Measurements from ENCODE around the gene TESK1.
"Not testable (repeated sequence)": the region's sequence is repeated elsewhere in the genome, so short reads cannot be mapped to it uniquely, and the experiment has no call there.

DNA sequence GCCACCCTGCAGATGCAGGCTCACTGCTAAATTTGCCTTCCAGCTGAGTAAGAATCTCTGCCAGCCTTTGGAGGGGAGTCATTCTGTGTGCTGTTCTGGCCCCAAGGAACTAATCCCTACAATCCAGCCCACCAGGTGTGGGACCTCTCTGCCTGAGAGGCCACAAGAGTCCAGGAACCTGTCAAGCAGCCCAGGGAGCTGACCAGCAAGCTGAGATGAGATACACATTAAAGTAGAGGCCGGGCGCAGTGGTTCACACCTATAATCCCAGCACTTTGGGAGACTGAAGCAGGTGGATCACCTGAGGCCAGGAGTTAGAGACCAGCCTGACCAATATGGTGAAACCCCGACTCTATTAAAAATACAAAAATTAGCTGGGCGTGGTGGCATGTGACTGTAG lies 7.0 kb downstream of the TESK1 start:
- TF ChIP-seq, protein P1, sequence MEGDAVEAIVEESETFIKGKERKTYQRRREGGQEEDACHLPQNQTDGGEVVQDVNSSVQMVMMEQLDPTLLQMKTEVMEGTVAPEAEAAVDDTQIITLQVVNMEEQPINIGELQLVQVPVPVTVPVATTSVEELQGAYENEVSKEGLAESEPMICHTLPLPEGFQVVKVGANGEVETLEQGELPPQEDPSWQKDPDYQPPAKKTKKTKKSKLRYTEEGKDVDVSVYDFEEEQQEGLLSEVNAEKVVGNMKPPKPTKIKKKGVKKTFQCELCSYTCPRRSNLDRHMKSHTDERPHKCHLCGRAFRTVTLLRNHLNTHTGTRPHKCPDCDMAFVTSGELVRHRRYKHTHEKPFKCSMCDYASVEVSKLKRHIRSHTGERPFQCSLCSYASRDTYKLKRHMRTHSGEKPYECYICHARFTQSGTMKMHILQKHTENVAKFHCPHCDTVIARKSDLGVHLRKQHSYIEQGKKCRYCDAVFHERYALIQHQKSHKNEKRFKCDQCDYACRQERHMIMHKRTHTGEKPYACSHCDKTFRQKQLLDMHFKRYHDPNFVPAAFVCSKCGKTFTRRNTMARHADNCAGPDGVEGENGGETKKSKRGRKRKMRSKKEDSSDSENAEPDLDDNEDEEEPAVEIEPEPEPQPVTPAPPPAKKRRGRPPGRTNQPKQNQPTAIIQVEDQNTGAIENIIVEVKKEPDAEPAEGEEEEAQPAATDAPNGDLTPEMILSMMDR (IDR thresholded peaks at IDR 0.05): not testable (repeated sequence)
- TF ChIP-seq POLR2A (IDR thresholded peaks at IDR 0.05): not testable (repeated sequence)

All from Peyer's patch (tissue), 4 donors.